ENCODE measurements around the gene TSPAN11. TPM values are rescaled to one million over a fixed set of nuclear protein-coding genes. Genes with fewer than 3 reads are reported as not detected.
A peak's percentile ranks its signal among the peaks of the same experiment; 100 is the strongest.

TSPAN11 gene
- total and polyA plus RNA-seq, 2 donors (not counting 1 experiment from before 2014, with no cell fraction given), result not detected

GRCh38 chr12:30985814-30986452, 59.4 kb downstream of the TSPAN11 start:
- no peak overlapping the region for H2AFZ ChIP-seq (ENCODE audit: insufficient read depth, low read depth, low read length, poor library complexity, severe bottlenecking)
- ChIA-PET CTCF (interaction anchor here (0.6 to 2.4 kb wide), 3 partner anchors 138 to 286 kb away, joined by 3 to 24 read pairs (median 3); no protein-coding TSS in a partner anchor), POLR2A (no interaction called here)
- H3K9me3 ChIP-seq (ENCODE audit: control extremely low read depth in 1 of 3, control insufficient read depth in 2 of 3, insufficient read depth in 1 of 3, low read length in 2 of 3), result no peaks in the 10 kb centered on the region
- no peaks in the 10 kb centered on the region for H3K79me2 ChIP-seq (ENCODE audit: control insufficient read depth, insufficient read depth, low read length)
- Mint-ChIP-seq H3K9me3 (ENCODE audit: insufficient read depth) (no peaks in the 10 kb centered on the region), H3K4me1 (no peaks in the 10 kb centered on the region), H3K27me3 (no peaks in the 10 kb centered on the region), H3K4me3 (no peak overlapping the region), H3K27ac (no peak overlapping the region)
- no peak overlapping the region for H3K4me3 ChIP-seq (ENCODE audit: control extremely low read depth in 1 of 5, extremely low read depth in 1 of 5, insufficient read depth in 1 of 5, low read depth in 2 of 5, low read length in 4 of 5)
- 57% methylated on average over 7 of the region's 7 CpGs for WGBS (ENCODE audit: insufficient coverage)
- DNase-seq, result peak; percentile 20
- TF ChIP-seq EZH2 (IDR thresholded peaks at IDR 0.05; ENCODE audit: borderline replicate concordance, insufficient read depth, low read depth, low read length, poor library complexity, severe bottlenecking) (no peak), CTCF (IDR thresholded peaks at IDR 0.05) (peak; percentile 24)
- no peaks in the 10 kb centered on the region for H4K20me1 ChIP-seq (ENCODE audit: control insufficient read depth, insufficient read depth, low read length, poor library complexity, severe bottlenecking)
- H3K9ac ChIP-seq (ENCODE audit: low read length), result no peak overlapping the region
- intact Hi-C loops (cut with micrococcal nuclease), result no loop called here
- H3K27ac ChIP-seq (ENCODE audit: low read length in 2 of 2), result no peak overlapping the region
- no peaks in the 10 kb centered on the region for H3K36me3 ChIP-seq (replicated peaks in 1 of 2; ENCODE audit: control extremely low read depth in 1 of 2, control insufficient read depth in 1 of 2, extremely low read depth in 1 of 2, insufficient read depth in 2 of 2, low read length in 1 of 2)
- ATAC-seq (ENCODE audit: low read depth), result no peak
- no peak overlapping the region for H3K4me2 ChIP-seq (replicated peaks; ENCODE audit: low read depth, low read length, poor library complexity, severe bottlenecking)
- no peaks in the 10 kb centered on the region for H3K27me3 ChIP-seq (replicated peaks in 1 of 4; ENCODE audit: control extremely low read depth in 1 of 4, control insufficient read depth in 3 of 4, insufficient read depth in 4 of 4, low read length in 3 of 4)
- no peaks in the 10 kb centered on the region for H3K4me1 ChIP-seq (ENCODE audit: control insufficient read depth in 2 of 2, insufficient read depth in 2 of 2, low read length in 2 of 2)

GRCh38 chr12:30988086-30988485, 61.5 kb downstream of the TSPAN11 start:
- intact Hi-C loops (cut with micrococcal nuclease), result no loop called here
- Histone ChIP-seq H3K4me3 (ENCODE audit: control extremely low read depth in 1 of 5, extremely low read depth in 1 of 5, insufficient read depth in 1 of 5, low read depth in 2 of 5, low read length in 4 of 5) (no peak overlapping the region), H3K79me2 (ENCODE audit: control insufficient read depth, insufficient read depth, low read length) (no peaks in the 10 kb centered on the region), H3K27ac (ENCODE audit: low read length in 2 of 2) (no peak overlapping the region), H3K9me3 (ENCODE audit: control extremely low read depth in 1 of 3, control insufficient read depth in 2 of 3, insufficient read depth in 1 of 3, low read length in 2 of 3) (no peaks in the 10 kb centered on the region), H3K4me2 (replicated peaks; ENCODE audit: low read depth, low read length, poor library complexity, severe bottlenecking) (no peak overlapping the region), H3K4me1 (ENCODE audit: control insufficient read depth in 2 of 2, insufficient read depth in 2 of 2, low read length in 2 of 2) (no peaks in the 10 kb centered on the region), H3K36me3 (replicated peaks in 1 of 2; ENCODE audit: control extremely low read depth in 1 of 2, control insufficient read depth in 1 of 2, extremely low read depth in 1 of 2, insufficient read depth in 2 of 2, low read length in 1 of 2) (no peaks in the 10 kb centered on the region), H3K27me3 (replicated peaks in 1 of 4; ENCODE audit: control extremely low read depth in 1 of 4, control insufficient read depth in 3 of 4, insufficient read depth in 4 of 4, low read length in 3 of 4) (no peaks in the 10 kb centered on the region), H2AFZ (ENCODE audit: insufficient read depth, low read depth, low read length, poor library complexity, severe bottlenecking) (no peak overlapping the region), H3K9ac (ENCODE audit: low read length) (no peak overlapping the region), H4K20me1 (ENCODE audit: control insufficient read depth, insufficient read depth, low read length, poor library complexity, severe bottlenecking) (no peaks in the 10 kb centered on the region)
- TF ChIP-seq CTCF (IDR thresholded peaks at IDR 0.05), result no peak
- TF ChIP-seq EZH2 (IDR thresholded peaks at IDR 0.05; ENCODE audit: borderline replicate concordance, insufficient read depth, low read depth, low read length, poor library complexity, severe bottlenecking), result no peak
- ATAC-seq (ENCODE audit: low read depth) (no peak), DNase-seq (no peak)
- CTCF ChIA-PET, result no interaction called here
- Mint-ChIP-seq H3K4me1 (no peaks in the 10 kb centered on the region), H3K27ac (no peak overlapping the region), H3K9me3 (ENCODE audit: insufficient read depth) (no peaks in the 10 kb centered on the region), H3K4me3 (no peak overlapping the region), H3K27me3 (no peaks in the 10 kb centered on the region)
- POLR2A ChIA-PET, result no interaction called here
- WGBS (ENCODE audit: insufficient coverage), result 96% methylated on average over 8 of the region's 9 CpGs
